ENCODE measurements around the gene MOSPD3. TPM values are rescaled to one million over a fixed set of nuclear protein-coding genes. Genes with fewer than 3 reads are reported as not detected.

MOSPD3 gene
- total RNA-seq, 1 donor from 2014 or later, result 37.1 TPM

- TF ChIP-seq CTCF (IDR thresholded peaks at IDR 0.05; ENCODE audit: partially characterized antibody, unreplicated experiment), result no peak
- DNase-seq, result no peak
- Mint-ChIP-seq H3K4me1 (ENCODE audit: low read depth, unreplicated experiment) (peaks cover 5% of the 10 kb centered on the region), H3K27ac (ENCODE audit: unreplicated experiment) (no peak overlapping the region), H3K36me3 (ENCODE audit: unreplicated experiment) (no peaks in the 10 kb centered on the region), H3K27me3 (ENCODE audit: unreplicated experiment) (peaks cover 2% of the 10 kb centered on the region), H3K9me3 (ENCODE audit: unreplicated experiment) (peaks cover 5% of the 10 kb centered on the region), H3K4me3 (ENCODE audit: unreplicated experiment) (no peak overlapping the region)
These were observed 2.0 kb downstream of the MOSPD3 start for GRCh38 chr7:100614308-100614861.

GRCh38 chr7:100620239-100620638, 7.9 kb downstream of the MOSPD3 start:
- no peak overlapping the region for H3K27ac Mint-ChIP-seq (ENCODE audit: unreplicated experiment)
- no peaks in the 10 kb centered on the region for H3K9me3 Mint-ChIP-seq (ENCODE audit: unreplicated experiment)
- no peak overlapping the region for H3K4me3 Mint-ChIP-seq (ENCODE audit: unreplicated experiment)
- TF ChIP-seq CTCF (IDR thresholded peaks at IDR 0.05; ENCODE audit: partially characterized antibody, unreplicated experiment), result no peak
- H3K27me3 Mint-ChIP-seq (ENCODE audit: unreplicated experiment), result peaks cover 3% of the 10 kb centered on the region
- no peaks in the 10 kb centered on the region for H3K4me1 Mint-ChIP-seq (ENCODE audit: low read depth, unreplicated experiment)
- H3K36me3 Mint-ChIP-seq (ENCODE audit: unreplicated experiment), result peaks cover 5% of the 10 kb centered on the region
- DNase-seq, result no peak

- no peak for TF ChIP-seq CTCF (IDR thresholded peaks at IDR 0.05; ENCODE audit: partially characterized antibody, unreplicated experiment)
- Mint-ChIP-seq H3K9me3 (ENCODE audit: unreplicated experiment) (peaks cover under 1% of the 10 kb centered on the region), H3K4me3 (ENCODE audit: unreplicated experiment) (no peak overlapping the region), H3K4me1 (ENCODE audit: low read depth, unreplicated experiment) (no peaks in the 10 kb centered on the region), H3K27ac (ENCODE audit: unreplicated experiment) (no peak overlapping the region), H3K27me3 (ENCODE audit: unreplicated experiment) (peaks cover 8% of the 10 kb centered on the region), H3K36me3 (ENCODE audit: unreplicated experiment) (peaks cover 5% of the 10 kb centered on the region)
- no peak for DNase-seq
These were observed 8.5 kb downstream of the MOSPD3 start for GRCh38 chr7:100620804-100621203.

GRCh38 chr7:100621554-100621953, 9.2 kb downstream of the MOSPD3 start:
- no peak for DNase-seq
- H3K9me3 Mint-ChIP-seq (ENCODE audit: unreplicated experiment), result peaks cover 3% of the 10 kb centered on the region
- no peak for TF ChIP-seq CTCF (IDR thresholded peaks at IDR 0.05; ENCODE audit: partially characterized antibody, unreplicated experiment)
- H3K4me1 Mint-ChIP-seq (ENCODE audit: low read depth, unreplicated experiment), result no peaks in the 10 kb centered on the region
- peaks cover 5% of the 10 kb centered on the region for H3K36me3 Mint-ChIP-seq (ENCODE audit: unreplicated experiment)
- peak overlapping the region; percentile 9 for H3K27ac Mint-ChIP-seq (ENCODE audit: unreplicated experiment)
- H3K4me3 Mint-ChIP-seq (ENCODE audit: unreplicated experiment), result peak overlapping the region; percentile 13
- H3K27me3 Mint-ChIP-seq (ENCODE audit: unreplicated experiment), result peaks cover 11% of the 10 kb centered on the region

GRCh38 chr7:100623951-100624824, 11.8 kb downstream of the MOSPD3 start:
- Mint-ChIP-seq H3K36me3 (ENCODE audit: unreplicated experiment) (peaks cover 5% of the 10 kb centered on the region), H3K9me3 (ENCODE audit: unreplicated experiment) (peaks cover 3% of the 10 kb centered on the region), H3K4me3 (ENCODE audit: unreplicated experiment) (no peak overlapping the region), H3K4me1 (ENCODE audit: low read depth, unreplicated experiment) (no peaks in the 10 kb centered on the region), H3K27me3 (ENCODE audit: unreplicated experiment) (peaks cover 14% of the 10 kb centered on the region), H3K27ac (ENCODE audit: unreplicated experiment) (no peak overlapping the region)
- TF ChIP-seq CTCF (IDR thresholded peaks at IDR 0.05; ENCODE audit: partially characterized antibody, unreplicated experiment), result no peak
- no peak for DNase-seq
